ENCODE results near the gene DRAM1. TPM values are rescaled to one million over a fixed set of nuclear protein-coding genes. Genes with fewer than 3 reads are reported as not detected.
"Not testable (repeated sequence)": the region's sequence is repeated elsewhere in the genome, so short reads cannot be mapped to it uniquely, and the experiment has no call there.

Gene DRAM1
- total and polyA plus RNA-seq, 2 experiments from 2014 or later, result 0.06 to 0.56 TPM

DNA sequence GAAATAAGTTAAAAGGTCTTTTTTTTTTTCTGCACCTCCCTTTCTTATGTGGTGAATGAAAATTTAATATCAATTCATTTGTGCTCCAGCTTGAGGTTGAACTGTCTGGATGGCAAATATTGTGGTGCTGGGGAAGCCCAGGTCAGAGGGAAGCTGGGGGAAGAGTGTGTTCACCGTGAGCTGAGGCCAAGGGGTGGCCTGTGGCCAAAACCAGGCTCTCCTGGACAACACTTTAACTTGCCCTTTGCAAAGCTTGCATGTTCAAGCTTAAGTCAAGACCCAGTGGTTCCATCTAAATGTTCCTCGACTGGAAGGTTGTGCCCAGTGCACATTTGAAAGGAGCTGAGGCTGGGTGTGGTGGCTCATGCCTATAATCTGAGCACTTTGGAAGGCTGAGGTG is 28.8 kb downstream of the DRAM1 start:
- H3K4me1 ChIP-seq (ENCODE audit: low read depth), result no peaks in the 10 kb centered on the region
- no peak overlapping the region for H3K4me3 ChIP-seq
- H3K9me3 ChIP-seq (ENCODE audit: low read depth), result no peaks in the 10 kb centered on the region
- no peak for DNase-seq (ENCODE audit: low read depth in 1 of 2, low spot score in 1 of 2)
- TF ChIP-seq, protein P1, sequence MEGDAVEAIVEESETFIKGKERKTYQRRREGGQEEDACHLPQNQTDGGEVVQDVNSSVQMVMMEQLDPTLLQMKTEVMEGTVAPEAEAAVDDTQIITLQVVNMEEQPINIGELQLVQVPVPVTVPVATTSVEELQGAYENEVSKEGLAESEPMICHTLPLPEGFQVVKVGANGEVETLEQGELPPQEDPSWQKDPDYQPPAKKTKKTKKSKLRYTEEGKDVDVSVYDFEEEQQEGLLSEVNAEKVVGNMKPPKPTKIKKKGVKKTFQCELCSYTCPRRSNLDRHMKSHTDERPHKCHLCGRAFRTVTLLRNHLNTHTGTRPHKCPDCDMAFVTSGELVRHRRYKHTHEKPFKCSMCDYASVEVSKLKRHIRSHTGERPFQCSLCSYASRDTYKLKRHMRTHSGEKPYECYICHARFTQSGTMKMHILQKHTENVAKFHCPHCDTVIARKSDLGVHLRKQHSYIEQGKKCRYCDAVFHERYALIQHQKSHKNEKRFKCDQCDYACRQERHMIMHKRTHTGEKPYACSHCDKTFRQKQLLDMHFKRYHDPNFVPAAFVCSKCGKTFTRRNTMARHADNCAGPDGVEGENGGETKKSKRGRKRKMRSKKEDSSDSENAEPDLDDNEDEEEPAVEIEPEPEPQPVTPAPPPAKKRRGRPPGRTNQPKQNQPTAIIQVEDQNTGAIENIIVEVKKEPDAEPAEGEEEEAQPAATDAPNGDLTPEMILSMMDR (IDR thresholded peaks at IDR 0.05; ENCODE audit: low read depth, low read length), result no peak
- no peaks in the 10 kb centered on the region for H3K27me3 ChIP-seq
- no peak overlapping the region for H3K27ac ChIP-seq
- no peaks in the 10 kb centered on the region for H3K36me3 ChIP-seq

DNA sequence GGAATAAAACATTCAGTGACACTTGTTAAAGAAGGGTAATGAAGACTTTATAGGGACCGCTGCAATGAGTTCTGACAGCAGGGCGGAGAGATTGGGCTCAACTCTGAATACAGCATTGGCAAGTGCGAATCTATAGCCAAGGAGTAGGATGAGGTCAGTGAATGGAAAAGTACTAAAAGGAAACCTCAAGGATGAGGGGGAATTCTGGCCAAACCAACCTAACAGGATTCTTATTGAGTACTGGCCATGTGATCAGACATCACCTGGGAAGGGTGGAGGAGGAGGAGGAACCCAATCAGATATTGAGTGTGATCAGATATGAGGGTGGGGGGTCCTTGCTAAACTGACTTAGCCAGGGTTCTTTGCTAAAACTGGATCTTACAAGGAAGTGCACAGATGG is 31.0 kb downstream of the DRAM1 start:
- Histone ChIP-seq H3K27me3 (no peaks in the 10 kb centered on the region), H3K4me1 (ENCODE audit: low read depth) (no peaks in the 10 kb centered on the region), H3K9me3 (ENCODE audit: low read depth) (no peaks in the 10 kb centered on the region), H3K27ac (no peak overlapping the region), H3K36me3 (no peaks in the 10 kb centered on the region), H3K4me3 (no peak overlapping the region)
- no peak for DNase-seq (ENCODE audit: low read depth in 1 of 2, low spot score in 1 of 2)
- TF ChIP-seq, protein P1 (IDR thresholded peaks at IDR 0.05; ENCODE audit: low read depth, low read length), result no peak

DNA sequence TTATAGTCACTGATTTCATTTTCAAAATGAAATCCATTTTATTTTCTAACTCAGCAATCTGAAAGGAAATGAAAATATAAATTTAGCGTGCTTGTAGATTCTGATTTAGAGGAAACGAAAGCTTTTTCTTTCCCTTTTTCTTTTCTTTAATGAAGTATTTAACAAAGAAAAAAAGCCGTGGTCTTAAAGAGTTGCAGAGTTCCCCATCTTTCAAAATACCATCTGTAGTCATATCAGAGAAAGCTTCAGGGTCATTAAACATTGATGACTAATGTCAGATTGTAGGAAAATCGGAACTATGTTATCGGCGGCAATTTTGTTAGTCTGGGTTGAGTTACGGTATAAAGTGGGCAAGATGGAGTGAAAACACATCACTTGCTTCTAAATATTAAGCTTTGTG is 32.3 kb downstream of the DRAM1 start:
- no peaks in the 10 kb centered on the region for H3K27me3 ChIP-seq
- H3K27ac ChIP-seq, result no peak overlapping the region
- H3K9me3 ChIP-seq (ENCODE audit: low read depth), result no peaks in the 10 kb centered on the region
- TF ChIP-seq, protein P1 (IDR thresholded peaks at IDR 0.05; ENCODE audit: low read depth, low read length), result no peak
- no peak for DNase-seq (ENCODE audit: low read depth in 1 of 2, low spot score in 1 of 2)
- no peaks in the 10 kb centered on the region for H3K36me3 ChIP-seq
- H3K4me3 ChIP-seq, result no peak overlapping the region
- no peaks in the 10 kb centered on the region for H3K4me1 ChIP-seq (ENCODE audit: low read depth)

DNA sequence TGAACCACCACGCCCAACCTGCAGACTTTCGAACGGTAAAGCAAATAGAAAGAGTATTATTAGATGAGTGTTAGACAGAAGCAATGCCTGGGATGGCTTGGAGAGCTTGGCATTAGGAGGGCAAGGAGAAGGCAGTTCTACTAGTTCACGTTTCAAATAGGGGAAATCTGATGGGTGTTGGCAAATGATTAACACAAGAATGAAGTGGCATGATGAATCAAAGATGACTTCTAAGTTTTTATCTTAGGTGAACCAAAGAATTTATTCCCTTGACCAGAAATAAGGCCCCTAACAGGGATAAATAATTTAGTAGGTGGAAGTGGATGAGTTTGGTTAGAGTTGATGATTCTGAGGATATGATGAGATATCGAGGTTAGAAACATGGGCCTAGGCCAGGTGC is 38.5 kb downstream of the DRAM1 start:
- no peak for DNase-seq (ENCODE audit: low read depth in 1 of 2, low spot score in 1 of 2)
- H3K27ac ChIP-seq, result no peak overlapping the region
- TF ChIP-seq, protein P1 (IDR thresholded peaks at IDR 0.05; ENCODE audit: low read depth, low read length), result no peak
- no peak overlapping the region for H3K4me3 ChIP-seq
- no peaks in the 10 kb centered on the region for H3K9me3 ChIP-seq (ENCODE audit: low read depth)
- H3K36me3 ChIP-seq, result no peaks in the 10 kb centered on the region
- peaks cover 4% of the 10 kb centered on the region for H3K27me3 ChIP-seq
- H3K4me1 ChIP-seq (ENCODE audit: low read depth), result no peaks in the 10 kb centered on the region

DNA sequence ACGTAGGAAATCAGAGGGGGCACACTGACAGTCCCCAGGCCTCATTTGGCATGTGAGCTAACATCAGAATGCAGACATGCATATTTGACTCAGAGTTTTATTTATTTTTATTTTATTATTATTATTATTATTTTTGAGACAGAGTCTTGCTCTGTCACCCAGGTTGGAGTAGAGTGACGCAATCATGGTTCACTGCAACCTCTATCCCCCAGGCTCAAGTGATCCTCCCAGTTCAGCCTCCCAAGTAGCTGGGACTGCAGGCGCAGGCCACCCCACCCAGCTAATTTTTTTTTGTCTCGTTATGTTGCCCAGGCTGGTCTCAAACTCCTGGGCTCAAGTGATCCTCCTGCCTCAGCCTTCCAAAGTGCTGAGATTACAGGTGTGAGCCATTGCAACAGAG is 41.4 kb downstream of the DRAM1 start:
- DNase-seq (ENCODE audit: low read depth in 1 of 2, low spot score in 1 of 2); H3K27ac ChIP-seq: not testable (repeated sequence)

DNA sequence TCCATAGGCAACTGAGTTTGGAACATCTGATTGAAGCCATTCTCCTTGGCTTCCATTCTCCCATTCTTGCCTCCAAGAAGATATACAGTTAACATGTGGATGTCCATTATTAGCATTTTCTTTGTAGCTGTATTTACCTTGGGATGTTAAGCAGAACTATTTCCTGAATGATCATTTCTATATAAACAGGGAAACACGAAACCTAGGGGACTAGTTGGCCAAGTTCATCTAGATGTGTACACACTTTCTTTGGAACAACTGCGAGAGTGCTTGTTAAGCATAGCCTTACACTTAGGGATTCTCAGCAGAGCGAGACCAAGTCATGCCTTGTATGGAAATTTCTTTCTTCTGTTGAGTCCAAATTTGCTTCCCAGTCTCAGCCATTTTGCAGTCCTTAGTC is 42.1 kb downstream of the DRAM1 start:
- Histone ChIP-seq H3K36me3 (no peaks in the 10 kb centered on the region), H3K27me3 (peaks cover 4% of the 10 kb centered on the region), H3K4me1 (ENCODE audit: low read depth) (no peaks in the 10 kb centered on the region), H3K27ac (no peak overlapping the region), H3K4me3 (no peak overlapping the region), H3K9me3 (ENCODE audit: low read depth) (no peaks in the 10 kb centered on the region)
- TF ChIP-seq, protein P1 (IDR thresholded peaks at IDR 0.05; ENCODE audit: low read depth, low read length), result no peak
- DNase-seq (ENCODE audit: low read depth in 1 of 2, low spot score in 1 of 2), result no peak

More for the DNA sequence above, 41.4 kb downstream of the DRAM1 start:
- H3K4me3 ChIP-seq; H3K4me1 ChIP-seq (ENCODE audit: low read depth); H3K9me3 ChIP-seq (ENCODE audit: low read depth); H3K36me3 ChIP-seq; H3K27me3 ChIP-seq: not testable (repeated sequence)

All from cardiac muscle cell (in vitro differentiated cells and primary cell).